Osteoblast (primary cell): ENCODE data around the gene COLGALT1. TPM values are rescaled to one million over a fixed set of nuclear protein-coding genes. Genes with fewer than 3 reads are reported as not detected.
"Not testable (repeated sequence)": the region's sequence is repeated elsewhere in the genome, so short reads cannot be mapped to it uniquely, and the experiment has no call there.

ENCODE experiments used
- DNase-seq: peaks from one replicate; pipeline ENCODE4 v3.0.0; 2011; ENCODE audit warnings: low spot score, mixed read lengths; ENCODE audit not compliant: insufficient read length; ENCODE audit errors: missing footprints
- H2AFZ ChIP-seq: 2 replicates; pipeline ENCODE4 v1.6.0; 2011; ENCODE audit warnings: mild to moderate bottlenecking, low read length
- H3K27ac ChIP-seq: 2 replicates; pipeline ENCODE4 v1.5.1; 2011; ENCODE audit warnings: mild to moderate bottlenecking, low read depth, low read length, moderate library complexity
- H3K27me3 ChIP-seq: 2 replicates; pipeline ENCODE4 v1.6.0; 2012; ENCODE audit warnings: mild to moderate bottlenecking, control low read depth, inconsistent platforms, low read length, moderate library complexity; ENCODE audit not compliant: insufficient read depth
- H3K36me3 ChIP-seq: 2 replicates; pipeline ENCODE4 v1.5.1; 2011; ENCODE audit warnings: mild to moderate bottlenecking, low read length, control low read depth, moderate library complexity; ENCODE audit not compliant: insufficient read depth
- H3K4me1 ChIP-seq: 2 replicates; pipeline ENCODE4 v1.5.1; 2011; ENCODE audit warnings: mild to moderate bottlenecking, low read length, control low read depth, moderate library complexity; ENCODE audit not compliant: insufficient read depth
- H3K4me2 ChIP-seq: 2 replicates; pipeline ENCODE4 v1.6.0; 2011; ENCODE audit warnings: mild to moderate bottlenecking, low read length; ENCODE audit not compliant: insufficient read depth
- H3K4me3 ChIP-seq: fragments of 200-600 bp; sonication (generic); 3 replicates; pipeline ENCODE4 v1.5.1; 2012; ENCODE audit warnings: mild to moderate bottlenecking, low read length, inconsistent platforms; ENCODE audit not compliant: insufficient read depth
- H3K79me2 ChIP-seq: 2 replicates; pipeline ENCODE4 v1.6.0; 2012; ENCODE audit warnings: mild to moderate bottlenecking, low read length, control low read depth, inconsistent platforms; ENCODE audit not compliant: insufficient read depth
- H3K9me3 ChIP-seq: 2 replicates; pipeline ENCODE4 v1.5.1; 2011; ENCODE audit warnings: low read depth, low read length, control low read depth
- H4K20me1 ChIP-seq: 2 replicates; pipeline ENCODE4 v1.6.0; 2012; ENCODE audit warnings: mild to moderate bottlenecking, low read length, control low read depth; ENCODE audit not compliant: insufficient read depth
- CTCF ChIP-seq: IDR thresholded peaks from 2 replicates; pipeline ENCODE4 v1.5.1; 2011; ENCODE audit warnings: mild to moderate bottlenecking, low read depth, low read length, moderate library complexity; ENCODE audit errors: extremely low read depth
- total RNA-seq: library from RNA; depleted of rRNA; stranded (reverse); fragments of >200 nt; gene quantifications from 2 replicates; pipeline ENCODE4 v1.2.3, GENCODE V29; 2012

The COLGALT1 gene
- total RNA-seq, 1 donor: 108 TPM

GRCh38 chr19:17584132-17584531 lies 28.7 kb downstream of the COLGALT1 start:
- Histone ChIP-seq H3K4me3 (no peak overlapping the region), H2AFZ (no peak overlapping the region), H3K79me2 (no peaks in the 10 kb centered on the region), H4K20me1 (peaks cover 8% of the 10 kb centered on the region), H3K4me2 (no peak overlapping the region), H3K4me1 (no peaks in the 10 kb centered on the region), H3K27ac (no peak overlapping the region), H3K9me3 (no peaks in the 10 kb centered on the region), H3K36me3 (peaks cover 34% of the 10 kb centered on the region), H3K27me3 (no peaks in the 10 kb centered on the region)
- no peak for TF ChIP-seq CTCF
- no peak for DNase-seq

GRCh38 chr19:17585395-17585794 lies 29.9 kb downstream of the COLGALT1 start:
- H3K9me3 ChIP-seq, DNase-seq, H2AFZ ChIP-seq, H3K27me3 ChIP-seq, H4K20me1 ChIP-seq, H3K4me1 ChIP-seq, H3K4me2 ChIP-seq, H3K79me2 ChIP-seq, H3K4me3 ChIP-seq, H3K27ac ChIP-seq: not testable (repeated sequence)
- peaks cover 25% of the 10 kb centered on the region for H3K36me3 ChIP-seq

GRCh38 chr19:17590866-17591265 lies 35.4 kb downstream of the COLGALT1 start:
- no peak for TF ChIP-seq CTCF
- Histone ChIP-seq H3K4me1 (no peaks in the 10 kb centered on the region), H3K79me2 (no peaks in the 10 kb centered on the region), H4K20me1 (no peaks in the 10 kb centered on the region), H3K36me3 (no peaks in the 10 kb centered on the region), H3K4me2 (no peak overlapping the region), H3K27me3 (peaks cover 7% of the 10 kb centered on the region), H3K9me3 (no peaks in the 10 kb centered on the region), H2AFZ (no peak overlapping the region), H3K27ac (no peak overlapping the region), H3K4me3 (no peak overlapping the region)
- DNase-seq: no peak

- not testable (repeated sequence) for DNase-seq, H3K36me3 ChIP-seq, H3K27ac ChIP-seq, H3K79me2 ChIP-seq, H3K4me1 ChIP-seq, H3K4me3 ChIP-seq, H3K4me2 ChIP-seq, H3K9me3 ChIP-seq, H3K27me3 ChIP-seq, H4K20me1 ChIP-seq, H2AFZ ChIP-seq
Measured at GRCh38 chr19:17594296-17594695, 38.8 kb downstream of the COLGALT1 start.

- not testable (repeated sequence) for DNase-seq
Measured at GRCh38 chr19:17598063-17598462, 42.6 kb downstream of the COLGALT1 start.

More at GRCh38 chr19:17598063-17598462, 42.6 kb downstream of the COLGALT1 start:
- H3K79me2 ChIP-seq, H2AFZ ChIP-seq, H3K36me3 ChIP-seq, H4K20me1 ChIP-seq, H3K4me1 ChIP-seq, H3K27ac ChIP-seq, H3K4me2 ChIP-seq, H3K4me3 ChIP-seq, H3K9me3 ChIP-seq: not testable (repeated sequence)
- peaks cover 26% of the 10 kb centered on the region for H3K27me3 ChIP-seq
